PC-3 (cell line): ENCODE measurements around the gene RHOT2. TPM values are rescaled to one million over a fixed set of nuclear protein-coding genes. Genes with fewer than 3 reads are reported as not detected.

ENCODE experiments used
- ATAC-seq: fragments of 200-7000 bp; cut with Tn5 transposase; 2 replicates; pipeline ENCODE4 v1.9.1; 2020; ENCODE audit warnings: mild to moderate bottlenecking, moderate library complexity
- BruUV-seq: library from RNA; stranded (reverse); fragments of 400-500 nt; replicated peaks from 2 replicates; lab custom pipeline; 2021; lab: Mats Ljungman, UMichigan
- CTCF ChIA-PET: fragments of 300-600 bp; sonication (Branson Sonifier 250); formaldehyde crosslinking; loops from one replicate; lab custom pipeline; 2022; ENCODE audit warnings: antibody characterized with exemption; lab: Charles Lee
- POLR2A ChIA-PET: fragments of 300-600 bp; sonication (Branson Sonifier 250); formaldehyde crosslinking; loops from one replicate; lab custom pipeline; 2022; ENCODE audit warnings: antibody characterized with exemption; ENCODE audit not compliant: unreplicated experiment; lab: Charles Lee
- DNase-seq: peaks from one replicate; pipeline ENCODE4 v3.0.0-alpha.2; 2015
- H2AFZ ChIP-seq: fragments of 300-600 bp; sonication (generic); 2 replicates; pipeline ENCODE4 v1.6.0; 2016; ENCODE audit warnings: antibody characterized with exemption, low read length
- H3F3A ChIP-seq: fragments of 300-600 bp; sonication (generic); one replicate; pipeline ENCODE4 v1.6.0; 2017; ENCODE audit warnings: antibody characterized with exemption, low read length, control low read depth, mild to moderate bottlenecking; ENCODE audit not compliant: unreplicated experiment
- H3K27ac ChIP-seq: fragments of 300-600 bp; sonication (generic); 2 replicates; pipeline ENCODE4 v1.5.1; 2016; ENCODE audit warnings: mild to moderate bottlenecking, low read length
- H3K27me3 ChIP-seq: fragments of 300-600 bp; sonication (generic); 2 replicates; pipeline ENCODE4 v1.6.1; 2016; ENCODE audit warnings: low read length, mixed read lengths
- H3K36me3 ChIP-seq: fragments of 300-600 bp; sonication (generic); 2 replicates; pipeline ENCODE4 v1.6.1; 2016; ENCODE audit warnings: low read depth, mixed run types, low read length, mixed read lengths
- H3K4me1 ChIP-seq: fragments of 300-600 bp; sonication (generic); 2 replicates; pipeline ENCODE4 v1.5.1; 2016; ENCODE audit warnings: low read length; ENCODE audit not compliant: insufficient read depth
- H3K4me2 ChIP-seq: fragments of 300-600 bp; sonication (generic); 2 replicates; pipeline ENCODE4 v1.6.0; 2016; ENCODE audit warnings: low read length
- H3K4me3 ChIP-seq: fragments of 300-600 bp; sonication (generic); 2 replicates; pipeline ENCODE4 v1.5.1; 2016; ENCODE audit warnings: mild to moderate bottlenecking, low read length, mixed read lengths
- H3K79me2 ChIP-seq: fragments of 300-600 bp; sonication (generic); 2 replicates; pipeline ENCODE4 v1.6.1; 2017; ENCODE audit warnings: low read length, mixed read lengths
- H3K9ac ChIP-seq: fragments of 300-600 bp; sonication (generic); 2 replicates; pipeline ENCODE4 v1.6.0; 2016; ENCODE audit warnings: mild to moderate bottlenecking, low read length
- H3K9me2 ChIP-seq: fragments of 300-600 bp; sonication (generic); replicated peaks from 2 replicates; pipeline ENCODE4 v1.6.1; 2016; ENCODE audit warnings: mixed run types, low read length, mixed read lengths
- H3K9me3 ChIP-seq: fragments of 300-600 bp; sonication (generic); 2 replicates; pipeline ENCODE4 v1.6.1; 2016; ENCODE audit warnings: low read length, mixed read lengths
- H4K20me1 ChIP-seq: fragments of 300-600 bp; sonication (generic); 2 replicates; pipeline ENCODE4 v1.6.1; 2016; ENCODE audit warnings: low read length, mixed read lengths
- EZH2 ChIP-seq: fragments of 300-600 bp; sonication (generic); IDR thresholded peaks from one replicate; pipeline ENCODE4 v1.6.1; 2017; ENCODE audit warnings: antibody characterized with exemption, mild to moderate bottlenecking, low read length; ENCODE audit not compliant: unreplicated experiment
- EZH2phosphoT487 ChIP-seq: fragments of 300-600 bp; sonication (generic); IDR thresholded peaks from 2 replicates; pipeline ENCODE4 v1.6.1; 2018; ENCODE audit warnings: mild to moderate bottlenecking, antibody characterized with exemption, low read length, borderline replicate concordance
- intact Hi-C: fragments of 100-400 bp; cut with micrococcal nuclease; formaldehyde crosslinking; loops from 2 replicates; pipeline ENCODE4 v1.9.0; 2023
- total RNA-seq: library from RNA; depleted of rRNA; stranded (reverse); fragments of >200 nt; gene quantifications from 2 replicates; pipeline ENCODE4 v1.2.3, GENCODE V29; 2014
- TF ChIP-seq, protein P1 (sequence below): fragments of 300-600 bp; sonication (generic); conservative IDR thresholded peaks from 2 replicates; pipeline ENCODE4 v1.5.1; 2017; ENCODE audit warnings: antibody characterized with exemption, low read depth, mild to moderate bottlenecking, low read length

Gene RHOT2
- total RNA-seq, 1 experiment from 2014 or later, result 93.0 TPM

DNA sequence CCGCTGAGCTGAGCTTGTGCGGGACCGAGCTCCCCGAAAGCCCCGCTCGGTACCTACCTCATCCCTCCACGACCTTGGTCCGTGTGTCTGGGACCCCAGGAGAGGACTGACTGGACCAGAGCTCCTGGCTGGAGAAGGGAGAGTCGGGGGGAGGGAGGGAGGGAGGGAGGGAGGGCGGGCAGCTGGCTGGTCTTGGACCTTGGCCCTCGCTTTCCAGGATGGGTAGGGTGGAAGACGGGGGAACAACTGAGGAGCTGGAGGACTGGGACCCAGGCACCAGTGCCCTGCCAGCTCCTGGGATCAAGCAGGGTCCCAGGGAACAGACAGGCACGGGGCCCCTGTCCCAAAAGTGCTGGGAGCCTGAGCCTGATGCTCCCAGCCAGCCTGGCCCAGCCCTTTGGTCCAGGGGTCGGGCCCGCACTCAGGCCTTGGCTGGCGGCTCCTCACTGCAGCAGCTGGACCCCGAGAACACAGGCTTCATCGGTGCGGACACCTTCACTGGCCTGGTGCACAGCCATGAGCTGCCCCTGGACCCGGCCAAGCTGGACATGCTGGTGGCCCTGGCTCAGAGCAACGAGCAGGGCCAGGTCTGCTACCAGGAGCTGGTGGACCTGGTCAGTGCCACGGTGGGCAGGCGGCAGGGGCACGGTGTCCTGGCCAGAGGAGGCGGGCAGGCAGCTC, 8.1 kb downstream of the RHOT2 start:
- Histone ChIP-seq H3K4me2 (no peak overlapping the region), H3K36me3 (no peaks in the 10 kb centered on the region; the same call in 1 of the 2 replicates), H3K4me1 (no peaks in the 10 kb centered on the region), H3K9ac (no peak overlapping the region), H3K27ac (no peak overlapping the region), H3F3A (no peaks in the 10 kb centered on the region), H2AFZ (no peak overlapping the region), H3K79me2 (peaks cover 7% of the 10 kb centered on the region), H3K4me3 (no peak overlapping the region), H4K20me1 (no peaks in the 10 kb centered on the region), H3K27me3 (no peaks in the 10 kb centered on the region), H3K9me3 (no peaks in the 10 kb centered on the region), H3K9me2 (no peaks in the 10 kb centered on the region)
- no TSS peak for BruUV-seq
- TF ChIP-seq, protein P1, sequence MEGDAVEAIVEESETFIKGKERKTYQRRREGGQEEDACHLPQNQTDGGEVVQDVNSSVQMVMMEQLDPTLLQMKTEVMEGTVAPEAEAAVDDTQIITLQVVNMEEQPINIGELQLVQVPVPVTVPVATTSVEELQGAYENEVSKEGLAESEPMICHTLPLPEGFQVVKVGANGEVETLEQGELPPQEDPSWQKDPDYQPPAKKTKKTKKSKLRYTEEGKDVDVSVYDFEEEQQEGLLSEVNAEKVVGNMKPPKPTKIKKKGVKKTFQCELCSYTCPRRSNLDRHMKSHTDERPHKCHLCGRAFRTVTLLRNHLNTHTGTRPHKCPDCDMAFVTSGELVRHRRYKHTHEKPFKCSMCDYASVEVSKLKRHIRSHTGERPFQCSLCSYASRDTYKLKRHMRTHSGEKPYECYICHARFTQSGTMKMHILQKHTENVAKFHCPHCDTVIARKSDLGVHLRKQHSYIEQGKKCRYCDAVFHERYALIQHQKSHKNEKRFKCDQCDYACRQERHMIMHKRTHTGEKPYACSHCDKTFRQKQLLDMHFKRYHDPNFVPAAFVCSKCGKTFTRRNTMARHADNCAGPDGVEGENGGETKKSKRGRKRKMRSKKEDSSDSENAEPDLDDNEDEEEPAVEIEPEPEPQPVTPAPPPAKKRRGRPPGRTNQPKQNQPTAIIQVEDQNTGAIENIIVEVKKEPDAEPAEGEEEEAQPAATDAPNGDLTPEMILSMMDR, result no peak
- TF ChIP-seq EZH2 (no peak), EZH2phosphoT487 (no peak)
- intact Hi-C loops, result no loop called here
- DNase-seq (no peak), ATAC-seq (no peak)
- CTCF ChIA-PET, result no interaction called here
- POLR2A ChIA-PET, result interaction anchor here (0.7 kb wide), 1 partner anchor 110 kb away, joined by 11 read pairs; no protein-coding TSS in a partner anchor

GRCh38 chr16:676565-676902, 8.6 kb downstream of the RHOT2 start:
- CTCF ChIA-PET, result no interaction called here
- TF ChIP-seq EZH2phosphoT487, result no peak
- TF ChIP-seq, protein P1, result no peak
- no peak for TF ChIP-seq EZH2
- Histone ChIP-seq H3K4me2 (no peak overlapping the region), H3K79me2 (peaks cover 12% of the 10 kb centered on the region), H3K4me1 (peaks cover 3% of the 10 kb centered on the region), H3K36me3 (no peaks in the 10 kb centered on the region), H3K9me2 (no peaks in the 10 kb centered on the region), H3K27ac (no peak overlapping the region), H3K4me3 (no peak overlapping the region), H3K9ac (no peak overlapping the region), H4K20me1 (no peaks in the 10 kb centered on the region), H3F3A (no peaks in the 10 kb centered on the region), H3K27me3 (no peaks in the 10 kb centered on the region), H2AFZ (no peak overlapping the region), H3K9me3 (no peaks in the 10 kb centered on the region)
- intact Hi-C loops, result no loop called here
- no TSS peak for BruUV-seq
- DNase-seq (no peak), ATAC-seq (no peak)
- POLR2A ChIA-PET, result no interaction called here

DNA sequence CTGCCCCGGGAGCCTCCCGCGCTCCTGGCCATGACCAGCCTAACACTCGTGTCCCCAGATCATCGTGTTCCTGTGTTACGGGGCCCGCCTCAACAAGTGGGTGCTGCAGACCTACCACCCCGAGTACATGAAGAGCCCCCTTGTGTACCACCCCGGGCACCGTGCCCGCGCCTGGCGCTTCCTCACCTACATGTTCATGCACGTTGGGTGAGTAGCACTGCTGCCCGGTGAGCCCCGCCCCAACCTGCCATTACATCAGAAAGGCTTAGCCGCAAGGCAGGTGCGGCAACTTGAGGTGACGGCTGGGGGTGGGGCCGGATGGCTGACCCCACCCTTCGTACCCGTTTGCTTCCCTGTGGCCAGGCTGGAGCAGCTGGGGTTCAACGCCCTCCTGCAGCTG, 9.0 kb downstream of the RHOT2 start:
- intact Hi-C loops, result no loop called here

More for the DNA sequence above, 9.0 kb downstream of the RHOT2 start:
- POLR2A ChIA-PET, result no interaction called here
- no peak overlapping the region for H3K4me2 ChIP-seq
- no peak for TF ChIP-seq EZH2
- TF ChIP-seq, protein P1, result no peak
- no peak for ATAC-seq
- H3K9ac ChIP-seq, result no peak overlapping the region
- DNase-seq, result no peak
- CTCF ChIA-PET, result no interaction called here
- H3K79me2 ChIP-seq, result peaks cover 16% of the 10 kb centered on the region
- H3K9me3 ChIP-seq, result no peaks in the 10 kb centered on the region
- peaks cover 3% of the 10 kb centered on the region; the same call in 1 of the 2 replicates for H4K20me1 ChIP-seq
- H2AFZ ChIP-seq, result no peak overlapping the region
- no peak overlapping the region for H3K4me3 ChIP-seq
- H3K9me2 ChIP-seq, result no peaks in the 10 kb centered on the region
- no TSS peak for BruUV-seq
- no peaks in the 10 kb centered on the region for H3K36me3 ChIP-seq
- no peaks in the 10 kb centered on the region for H3K27me3 ChIP-seq
- peaks cover 7% of the 10 kb centered on the region for H3K4me1 ChIP-seq
- no peak overlapping the region for H3K27ac ChIP-seq
- H3F3A ChIP-seq, result no peaks in the 10 kb centered on the region
